ENCODE measurements around the gene SLC9A4. TPM values are rescaled to one million over a fixed set of nuclear protein-coding genes. Genes with fewer than 3 reads are reported as not detected.

SLC9A4 gene
- total and polyA plus RNA-seq, 2 donors (not counting 1 experiment from before 2014, with no cell fraction given) = not detected

DNA sequence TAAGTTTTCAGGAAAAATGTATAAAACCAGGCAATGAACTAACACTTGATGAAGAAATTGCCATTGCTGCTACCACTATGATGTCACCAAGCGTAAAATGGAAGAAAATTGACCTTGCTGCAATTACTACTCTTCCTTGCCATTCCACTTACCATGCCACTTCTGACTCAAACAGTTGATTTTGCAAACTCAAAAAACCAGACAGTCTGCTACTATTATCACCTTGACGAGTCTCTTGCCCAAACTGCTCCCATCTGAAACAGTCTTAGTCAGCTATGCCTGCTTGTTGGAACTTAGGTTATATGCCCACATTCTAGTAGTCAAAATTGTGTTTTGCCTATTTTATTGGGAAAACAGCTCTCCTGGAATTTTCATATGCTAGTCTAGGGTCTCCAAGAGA, 74.4 kb downstream of the SLC9A4 start:
- Histone ChIP-seq H3K27ac (ENCODE audit: insufficient read depth, low read length) (no peak overlapping the region), H3K9ac (ENCODE audit: insufficient read depth, low read length) (no peak overlapping the region), H3K9me3 (ENCODE audit: control insufficient read depth, insufficient read depth, low read depth, low read length) (no peaks in the 10 kb centered on the region), H3K4me3 (replicated peaks in 1 of 4; ENCODE audit: control extremely low read depth in 1 of 4, insufficient read depth in 1 of 4, low read depth in 3 of 4, low read length in 4 of 4) (no peak overlapping the region), H3K4me1 (ENCODE audit: control insufficient read depth, extremely low read depth, insufficient read depth, low read length) (no peaks in the 10 kb centered on the region), H2AFZ (ENCODE audit: low read length) (no peak overlapping the region), H4K20me1 (ENCODE audit: control insufficient read depth, extremely low read depth, insufficient read depth, low read length) (no peaks in the 10 kb centered on the region), H3K79me2 (ENCODE audit: control insufficient read depth, insufficient read depth, low read length) (no peaks in the 10 kb centered on the region), H3K4me2 (ENCODE audit: extremely low read depth, insufficient read depth, low read length) (no peak overlapping the region), H3K36me3 (ENCODE audit: control insufficient read depth, insufficient read depth, low read length) (no peaks in the 10 kb centered on the region), H3K27me3 (ENCODE audit: control insufficient read depth, insufficient read depth, low read length) (no peaks in the 10 kb centered on the region)
- TF ChIP-seq CTCF (conservative IDR thresholded peaks at IDR 0.05 in 1 of 2, IDR thresholded peaks at IDR 0.05 in 1 of 2; ENCODE audit: low read depth in 1 of 2, low read length in 2 of 2) (no peak), EZH2 (IDR thresholded peaks at IDR 0.05; ENCODE audit: low read length, missing control alignments) (no peak)
- DNase-seq (ENCODE audit: low read depth in 2 of 2) = no peak

- Histone ChIP-seq H2AFZ (ENCODE audit: low read length) (no peak overlapping the region), H3K79me2 (ENCODE audit: control insufficient read depth, insufficient read depth, low read length) (no peaks in the 10 kb centered on the region), H3K9me3 (ENCODE audit: control insufficient read depth, insufficient read depth, low read depth, low read length) (no peaks in the 10 kb centered on the region), H3K27ac (ENCODE audit: insufficient read depth, low read length) (no peak overlapping the region), H3K9ac (ENCODE audit: insufficient read depth, low read length) (no peak overlapping the region), H3K4me1 (ENCODE audit: control insufficient read depth, extremely low read depth, insufficient read depth, low read length) (no peaks in the 10 kb centered on the region), H3K4me2 (ENCODE audit: extremely low read depth, insufficient read depth, low read length) (no peak overlapping the region), H3K27me3 (ENCODE audit: control insufficient read depth, insufficient read depth, low read length) (no peaks in the 10 kb centered on the region), H3K4me3 (replicated peaks in 1 of 4; ENCODE audit: control extremely low read depth in 1 of 4, insufficient read depth in 1 of 4, low read depth in 3 of 4, low read length in 4 of 4) (no peak overlapping the region), H4K20me1 (ENCODE audit: control insufficient read depth, extremely low read depth, insufficient read depth, low read length) (no peaks in the 10 kb centered on the region), H3K36me3 (ENCODE audit: control insufficient read depth, insufficient read depth, low read length) (no peaks in the 10 kb centered on the region)
- TF ChIP-seq CTCF (conservative IDR thresholded peaks at IDR 0.05 in 1 of 2, IDR thresholded peaks at IDR 0.05 in 1 of 2; ENCODE audit: low read depth in 1 of 2, low read length in 2 of 2) (no peak), EZH2 (IDR thresholded peaks at IDR 0.05; ENCODE audit: low read length, missing control alignments) (no peak)
- DNase-seq (ENCODE audit: low read depth in 2 of 2) = no peak
Measured at GRCh38 chr2:102549027-102549426, 76.0 kb downstream of the SLC9A4 start.

- Histone ChIP-seq H3K9ac (ENCODE audit: insufficient read depth, low read length) (no peak overlapping the region), H3K79me2 (ENCODE audit: control insufficient read depth, insufficient read depth, low read length) (no peaks in the 10 kb centered on the region), H3K36me3 (ENCODE audit: control insufficient read depth, insufficient read depth, low read length) (no peaks in the 10 kb centered on the region), H3K4me3 (replicated peaks in 1 of 4; ENCODE audit: control extremely low read depth in 1 of 4, insufficient read depth in 1 of 4, low read depth in 3 of 4, low read length in 4 of 4) (no peak overlapping the region), H3K4me2 (ENCODE audit: extremely low read depth, insufficient read depth, low read length) (no peak overlapping the region), H3K9me3 (ENCODE audit: control insufficient read depth, insufficient read depth, low read depth, low read length) (no peaks in the 10 kb centered on the region), H3K27ac (ENCODE audit: insufficient read depth, low read length) (no peak overlapping the region), H3K4me1 (ENCODE audit: control insufficient read depth, extremely low read depth, insufficient read depth, low read length) (no peaks in the 10 kb centered on the region), H2AFZ (ENCODE audit: low read length) (no peak overlapping the region), H4K20me1 (ENCODE audit: control insufficient read depth, extremely low read depth, insufficient read depth, low read length) (no peaks in the 10 kb centered on the region), H3K27me3 (ENCODE audit: control insufficient read depth, insufficient read depth, low read length) (no peaks in the 10 kb centered on the region)
- no peak for TF ChIP-seq CTCF (conservative IDR thresholded peaks at IDR 0.05 in 1 of 2, IDR thresholded peaks at IDR 0.05 in 1 of 2; ENCODE audit: low read depth in 1 of 2, low read length in 2 of 2)
- no peak for TF ChIP-seq EZH2 (IDR thresholded peaks at IDR 0.05; ENCODE audit: low read length, missing control alignments)
- no peak for DNase-seq (ENCODE audit: low read depth in 2 of 2)
Measured at GRCh38 chr2:102550151-102550550, 77.1 kb downstream of the SLC9A4 start.

Measured in fibroblast of lung (primary cell).